HCT116 (cell line): ENCODE results near the gene CDKL5. TPM values are rescaled to one million over a fixed set of nuclear protein-coding genes. Genes with fewer than 3 reads are reported as not detected.
"Not testable (repeated sequence)": the region's sequence is repeated elsewhere in the genome, so short reads cannot be mapped to it uniquely, and the experiment has no call there.

Source experiments
- ATAC-seq: fragments of 200-7000 bp; cut with Tn5 transposase; 2 replicates; pipeline ENCODE4 v1.9.1; 2020; ENCODE audit warnings: mild to moderate bottlenecking, moderate library complexity
- BruUV-seq: library from RNA; stranded (reverse); fragments of 400-500 nt; replicated peaks from 2 replicates; lab custom pipeline; 2021; lab: Mats Ljungman, UMichigan
- CTCF ChIA-PET: fragments of 300-600 bp; sonication (Branson Sonifier 250); formaldehyde crosslinking; loops from one replicate; lab custom pipeline; 2021; ENCODE audit warnings: antibody characterized with exemption; lab: Charles Lee
- POLR2A ChIA-PET: fragments of 300-600, 350-600 bp; sonication (Branson Sonifier 250); formaldehyde crosslinking; loops from one replicate; lab custom pipeline; 2021; ENCODE audit warnings: antibody characterized with exemption; lab: Charles Lee
- RAD21 ChIA-PET, 2 experiments: fragments of 300-600 bp; sonication (Branson Sonifier 250); formaldehyde crosslinking; loops; one replicate each; lab custom pipeline; 2023; ENCODE audit warnings: low total read pairs in 2 of 2; ENCODE audit not compliant: uncharacterized antibody in 2 of 2, unreplicated experiment in 2 of 2, low non-redundant PET in 1 of 2; lab: Charles Lee
- DNase-seq: peaks from one replicate; pipeline ENCODE4 v3.0.0-alpha.2; 2010; ENCODE audit warnings: low read depth, low spot score
- H2AFZ ChIP-seq: fragments of 200-600 bp; shearing (Covaris generic), sonication (generic); 2 replicates; pipeline ENCODE4 v1.6.1; 2017; ENCODE audit warnings: low read depth, mixed run types, mixed read lengths, antibody characterized with exemption, low read length; ENCODE audit not compliant: poor library complexity, severe bottlenecking
- H3K27ac ChIP-seq: 2 replicates; pipeline ENCODE4 v1.5.1; 2012; ENCODE audit warnings: low read depth, low read length
- H3K27me3 ChIP-seq: fragments of 200-600 bp; sonication (generic); 2 replicates; pipeline ENCODE4 v1.6.1; 2016; ENCODE audit warnings: mixed run types, low read length, mixed read lengths; ENCODE audit not compliant: insufficient read depth
- H3K36me3 ChIP-seq, 2 experiments: fragments of 200-500 bp in 1 of 2; fragments of 200-600 bp in 1 of 2; sonication (Bioruptor generic) in 1 of 2; sonication (generic) in 1 of 2; 2 replicates each; pipeline versions ENCODE4 v1.5.1 to v1.6.1; 2014 to 2016; ENCODE audit warnings: low read length in 2 of 2, inconsistent platforms in 1 of 2, mixed read lengths in 1 of 2, mixed run types in 1 of 2; ENCODE audit not compliant: insufficient read depth in 2 of 2, control insufficient read depth in 1 of 2
- H3K4me1 ChIP-seq, 2 experiments: fragments of 200-600 bp in 1 of 2; sonication (generic) in 1 of 2; 2 replicates each; pipeline versions ENCODE4 v1.5.1 to v1.6.1; 2012 to 2017; ENCODE audit warnings: low read length in 2 of 2, inconsistent platforms in 1 of 2, mild to moderate bottlenecking in 1 of 2, mixed read lengths in 1 of 2, mixed run types in 1 of 2, moderate library complexity in 1 of 2; ENCODE audit not compliant: insufficient read depth in 2 of 2, control insufficient read depth in 1 of 2
- H3K4me2 ChIP-seq: fragments of 200-600 bp; sonication (generic); 2 replicates; pipeline ENCODE4 v1.6.1; 2017; ENCODE audit warnings: mixed run types, low read length, mixed read lengths
- H3K4me3 ChIP-seq, 2 experiments: fragments of 200-600 bp in 1 of 2; sonication (generic) in 1 of 2; replicated peaks in 1 of 2; 2 replicates each; pipeline ENCODE4 v1.5.1; 2011 to 2016; ENCODE audit warnings: low read length in 2 of 2, control low read depth in 1 of 2, low read depth in 1 of 2, mild to moderate bottlenecking in 1 of 2, mixed read lengths in 1 of 2, mixed run types in 1 of 2
- H3K79me2 ChIP-seq: fragments of 200-600 bp; sonication (generic); 2 replicates; pipeline ENCODE4 v1.6.1; 2017; ENCODE audit warnings: mild to moderate bottlenecking, mixed run types, low read length, moderate library complexity, mixed read lengths; ENCODE audit not compliant: insufficient read depth
- H3K9ac ChIP-seq: fragments of 200-600 bp; sonication (generic); 2 replicates; pipeline ENCODE4 v1.6.1; 2016; ENCODE audit warnings: low read length, mixed read lengths
- H3K9me2 ChIP-seq: fragments of 200-600 bp; sonication (generic), shearing (Covaris generic); 2 replicates; pipeline ENCODE4 v1.6.1; 2017; ENCODE audit warnings: mixed run types, mild to moderate bottlenecking, moderate library complexity; ENCODE audit not compliant: insufficient read depth
- H3K9me3 ChIP-seq, 2 experiments: fragments of 200-500 bp in 1 of 2; fragments of 200-600 bp in 1 of 2; sonication (Bioruptor generic) in 1 of 2; sonication (generic) in 1 of 2; 2 replicates each; pipeline ENCODE4 v1.6.1; 2014 to 2017; ENCODE audit warnings: low read length in 2 of 2, mixed read lengths in 2 of 2, inconsistent platforms in 1 of 2, low read depth in 1 of 2, mild to moderate bottlenecking in 1 of 2, mixed run types in 1 of 2, moderate library complexity in 1 of 2; ENCODE audit not compliant: control insufficient read depth in 1 of 2, insufficient read depth in 1 of 2
- H4K20me1 ChIP-seq: fragments of 200-600 bp; sonication (generic), shearing (Covaris generic); 2 replicates; pipeline ENCODE4 v1.6.1; 2017; ENCODE audit warnings: mixed run types, mild to moderate bottlenecking, moderate library complexity; ENCODE audit not compliant: insufficient read depth
- CBX3 ChIP-seq: IDR thresholded peaks from 2 replicates; pipeline ENCODE4 v1.6.1; 2012; ENCODE audit warnings: low read depth
- EGR1 ChIP-seq: IDR thresholded peaks from 2 replicates; pipeline ENCODE4 v1.6.1; 2012; ENCODE audit warnings: low read depth
- EZH2 ChIP-seq: fragments of 200-600 bp; sonication (generic); IDR thresholded peaks from 2 replicates; pipeline ENCODE4 v1.6.1; 2017; ENCODE audit warnings: antibody characterized with exemption, mixed run types
- EZH2phosphoT487 ChIP-seq: fragments of 200-600 bp; IDR thresholded peaks from 2 replicates; pipeline ENCODE4 v1.6.1; 2018; ENCODE audit warnings: antibody characterized with exemption, borderline replicate concordance
- RAD21 ChIP-seq: IDR thresholded peaks from 2 replicates; pipeline ENCODE4 v1.6.1; 2012; ENCODE audit warnings: low read depth, mild to moderate bottlenecking
- SIN3A ChIP-seq: IDR thresholded peaks from 2 replicates; pipeline ENCODE4 v1.6.1; 2012; ENCODE audit warnings: low read depth
- SRF ChIP-seq: IDR thresholded peaks from 2 replicates; pipeline ENCODE4 v1.6.1; 2012; ENCODE audit warnings: low read depth
- intact Hi-C: fragments of 100-400 bp; cut with micrococcal nuclease; formaldehyde crosslinking; loops from 2 replicates; pipeline ENCODE4 v1.10.0; 2022
- total RNA-seq: library from RNA; stranded (reverse); gene quantifications from one replicate; pipeline ENCODE4 v1.2.1, GENCODE V29; 2021; ENCODE audit not compliant: unreplicated experiment
- TF ChIP-seq, protein P1 (sequence below): IDR thresholded peaks from 2 replicates; pipeline ENCODE4 v1.6.1; 2012; ENCODE audit warnings: low read depth
- TF ChIP-seq, protein P2 (sequence below): IDR thresholded peaks from 2 replicates; pipeline ENCODE4 v1.6.1; 2011; ENCODE audit warnings: mild to moderate bottlenecking, low read length, moderate library complexity; ENCODE audit not compliant: insufficient replicate concordance; ENCODE audit errors: extremely low read depth

Gene CDKL5
- total RNA-seq, 1 experiment from 2014 or later = 2.5 TPM

DNA sequence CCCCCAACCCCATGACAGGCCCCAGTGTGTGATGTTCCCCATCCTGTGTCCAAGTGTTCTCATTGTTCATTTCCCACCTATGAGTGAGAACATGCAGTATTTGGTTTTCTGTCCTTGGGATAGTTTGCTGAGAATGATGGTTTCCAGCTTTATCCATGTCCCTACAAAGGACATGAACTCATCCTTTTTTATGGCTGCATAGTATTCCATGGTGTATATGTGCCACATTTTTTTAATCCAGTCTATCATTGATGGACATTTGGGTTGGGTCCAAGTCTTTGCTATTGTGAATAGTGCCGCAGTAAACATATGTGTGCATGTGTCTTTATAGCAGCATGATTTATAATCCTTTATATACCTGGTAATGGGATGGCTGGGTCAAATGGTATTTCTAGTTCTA lies 163.9 kb downstream of the CDKL5 start:
- RAD21 ChIA-PET, CTCF ChIA-PET: not testable (repeated sequence)

DNA sequence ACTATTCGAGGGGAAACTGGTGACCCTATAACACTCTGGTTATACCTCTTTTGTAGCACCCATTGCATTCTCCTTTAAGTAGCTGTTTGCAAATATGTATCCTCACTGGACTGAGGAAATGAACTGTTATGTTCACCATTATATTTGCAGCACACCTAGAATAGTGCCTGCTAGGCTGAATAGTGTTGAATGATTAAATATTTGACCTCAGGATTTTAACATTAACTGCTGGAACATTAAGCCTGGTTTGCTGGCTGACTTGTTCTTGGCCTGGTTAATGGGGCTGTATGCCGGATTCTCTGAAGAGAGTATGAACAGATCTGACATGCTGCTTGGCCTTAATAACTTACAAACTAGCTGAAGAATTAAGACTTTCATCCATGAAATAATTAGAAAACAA lies 166.4 kb downstream of the CDKL5 start:
- RAD21 ChIA-PET = no interaction called here
- Histone ChIP-seq H3K27ac (no peak overlapping the region), H3K9me2 (no peaks in the 10 kb centered on the region), H3K27me3 (no peaks in the 10 kb centered on the region), H3K79me2 (no peaks in the 10 kb centered on the region), H4K20me1 (no peaks in the 10 kb centered on the region), H3K36me3 (no peaks in the 10 kb centered on the region), H3K4me1 (no peaks in the 10 kb centered on the region)
- TF ChIP-seq EZH2phosphoT487 (no peak), RAD21 (no peak), SIN3A (no peak), EGR1 (no peak)
- TF ChIP-seq, all 23 proteins: peak for 0
- CTCF ChIA-PET = no interaction called here
- ATAC-seq = no peak
- POLR2A ChIA-PET = no interaction called here
- DNase-seq = no peak
- Histone ChIP-seq H3K4me2 (no peak overlapping the region), H3K9ac (no peak overlapping the region), H3K9me3 (no peaks in the 10 kb centered on the region), H3K4me3 (no peak overlapping the region), H2AFZ (no peak overlapping the region)
- no TSS peak for BruUV-seq
- intact Hi-C loops = no loop called here

More for the DNA sequence above, 163.9 kb downstream of the CDKL5 start:
- H3K36me3 ChIP-seq, H3K4me2 ChIP-seq, H3K9me3 ChIP-seq, H3K9me2 ChIP-seq, H3K4me1 ChIP-seq, H3K27ac ChIP-seq, ATAC-seq, H4K20me1 ChIP-seq, intact Hi-C loops, BruUV-seq, H2AFZ ChIP-seq, POLR2A ChIA-PET, H3K79me2 ChIP-seq, H3K27me3 ChIP-seq, H3K9ac ChIP-seq, H3K4me3 ChIP-seq, DNase-seq: not testable (repeated sequence)

DNA sequence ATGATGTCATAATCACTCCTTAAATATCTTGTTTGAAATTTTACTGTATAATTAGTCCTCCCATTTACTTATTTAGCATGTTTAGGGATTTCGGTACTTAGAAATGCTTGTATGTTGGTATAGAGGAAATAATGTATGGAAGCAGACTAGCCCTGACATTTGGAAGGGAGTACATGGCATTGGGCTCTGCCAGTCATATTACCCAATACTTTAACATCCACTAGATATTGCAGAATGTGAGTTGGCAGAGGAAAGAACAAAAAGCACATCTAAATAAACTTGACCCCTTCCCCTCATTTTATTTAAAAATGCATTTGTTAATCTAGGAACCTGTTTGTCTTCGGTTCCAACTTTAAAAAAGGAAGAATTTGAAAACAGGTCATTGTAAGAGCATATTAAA lies 168.7 kb downstream of the CDKL5 start:
- Histone ChIP-seq H3K27me3 (no peaks in the 10 kb centered on the region), H3K36me3 (no peaks in the 10 kb centered on the region), H3K4me2 (no peak overlapping the region), H3K9ac (no peak overlapping the region), H4K20me1 (no peaks in the 10 kb centered on the region), H3K9me2 (no peaks in the 10 kb centered on the region), H3K4me3 (no peak overlapping the region), H3K4me1 (no peaks in the 10 kb centered on the region), H2AFZ (no peak overlapping the region), H3K27ac (no peak overlapping the region), H3K9me3 (no peaks in the 10 kb centered on the region), H3K79me2 (no peaks in the 10 kb centered on the region)
- CTCF ChIA-PET = no interaction called here
- no peak for DNase-seq
- BruUV-seq = no TSS peak
- intact Hi-C loops = no loop called here
- ATAC-seq = no peak
- POLR2A ChIA-PET = no interaction called here
- RAD21 ChIA-PET = no interaction called here
- TF ChIP-seq RAD21 = no peak
- no peak for TF ChIP-seq EZH2
- TF ChIP-seq, protein P1, sequence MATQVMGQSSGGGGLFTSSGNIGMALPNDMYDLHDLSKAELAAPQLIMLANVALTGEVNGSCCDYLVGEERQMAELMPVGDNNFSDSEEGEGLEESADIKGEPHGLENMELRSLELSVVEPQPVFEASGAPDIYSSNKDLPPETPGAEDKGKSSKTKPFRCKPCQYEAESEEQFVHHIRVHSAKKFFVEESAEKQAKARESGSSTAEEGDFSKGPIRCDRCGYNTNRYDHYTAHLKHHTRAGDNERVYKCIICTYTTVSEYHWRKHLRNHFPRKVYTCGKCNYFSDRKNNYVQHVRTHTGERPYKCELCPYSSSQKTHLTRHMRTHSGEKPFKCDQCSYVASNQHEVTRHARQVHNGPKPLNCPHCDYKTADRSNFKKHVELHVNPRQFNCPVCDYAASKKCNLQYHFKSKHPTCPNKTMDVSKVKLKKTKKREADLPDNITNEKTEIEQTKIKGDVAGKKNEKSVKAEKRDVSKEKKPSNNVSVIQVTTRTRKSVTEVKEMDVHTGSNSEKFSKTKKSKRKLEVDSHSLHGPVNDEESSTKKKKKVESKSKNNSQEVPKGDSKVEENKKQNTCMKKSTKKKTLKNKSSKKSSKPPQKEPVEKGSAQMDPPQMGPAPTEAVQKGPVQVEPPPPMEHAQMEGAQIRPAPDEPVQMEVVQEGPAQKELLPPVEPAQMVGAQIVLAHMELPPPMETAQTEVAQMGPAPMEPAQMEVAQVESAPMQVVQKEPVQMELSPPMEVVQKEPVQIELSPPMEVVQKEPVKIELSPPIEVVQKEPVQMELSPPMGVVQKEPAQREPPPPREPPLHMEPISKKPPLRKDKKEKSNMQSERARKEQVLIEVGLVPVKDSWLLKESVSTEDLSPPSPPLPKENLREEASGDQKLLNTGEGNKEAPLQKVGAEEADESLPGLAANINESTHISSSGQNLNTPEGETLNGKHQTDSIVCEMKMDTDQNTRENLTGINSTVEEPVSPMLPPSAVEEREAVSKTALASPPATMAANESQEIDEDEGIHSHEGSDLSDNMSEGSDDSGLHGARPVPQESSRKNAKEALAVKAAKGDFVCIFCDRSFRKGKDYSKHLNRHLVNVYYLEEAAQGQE = no peak
- TF ChIP-seq, protein P2, sequence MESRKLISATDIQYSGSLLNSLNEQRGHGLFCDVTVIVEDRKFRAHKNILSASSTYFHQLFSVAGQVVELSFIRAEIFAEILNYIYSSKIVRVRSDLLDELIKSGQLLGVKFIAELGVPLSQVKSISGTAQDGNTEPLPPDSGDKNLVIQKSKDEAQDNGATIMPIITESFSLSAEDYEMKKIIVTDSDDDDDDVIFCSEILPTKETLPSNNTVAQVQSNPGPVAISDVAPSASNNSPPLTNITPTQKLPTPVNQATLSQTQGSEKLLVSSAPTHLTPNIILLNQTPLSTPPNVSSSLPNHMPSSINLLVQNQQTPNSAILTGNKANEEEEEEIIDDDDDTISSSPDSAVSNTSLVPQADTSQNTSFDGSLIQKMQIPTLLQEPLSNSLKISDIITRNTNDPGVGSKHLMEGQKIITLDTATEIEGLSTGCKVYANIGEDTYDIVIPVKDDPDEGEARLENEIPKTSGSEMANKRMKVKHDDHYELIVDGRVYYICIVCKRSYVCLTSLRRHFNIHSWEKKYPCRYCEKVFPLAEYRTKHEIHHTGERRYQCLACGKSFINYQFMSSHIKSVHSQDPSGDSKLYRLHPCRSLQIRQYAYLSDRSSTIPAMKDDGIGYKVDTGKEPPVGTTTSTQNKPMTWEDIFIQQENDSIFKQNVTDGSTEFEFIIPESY = no peak
- no peak for TF ChIP-seq SRF
- no peak for TF ChIP-seq CBX3
- no peak for TF ChIP-seq EGR1
